GM21390 (cell line): Measurements from ENCODE around the gene ENDOU.

Source experiments
- ATAC-seq: cut with Tn5 transposase; IDR thresholded peaks from one replicate; pipeline ENCODE4 v1.9.1; 2021; ENCODE audit not compliant: unreplicated experiment

The ENDOU gene

DNA sequence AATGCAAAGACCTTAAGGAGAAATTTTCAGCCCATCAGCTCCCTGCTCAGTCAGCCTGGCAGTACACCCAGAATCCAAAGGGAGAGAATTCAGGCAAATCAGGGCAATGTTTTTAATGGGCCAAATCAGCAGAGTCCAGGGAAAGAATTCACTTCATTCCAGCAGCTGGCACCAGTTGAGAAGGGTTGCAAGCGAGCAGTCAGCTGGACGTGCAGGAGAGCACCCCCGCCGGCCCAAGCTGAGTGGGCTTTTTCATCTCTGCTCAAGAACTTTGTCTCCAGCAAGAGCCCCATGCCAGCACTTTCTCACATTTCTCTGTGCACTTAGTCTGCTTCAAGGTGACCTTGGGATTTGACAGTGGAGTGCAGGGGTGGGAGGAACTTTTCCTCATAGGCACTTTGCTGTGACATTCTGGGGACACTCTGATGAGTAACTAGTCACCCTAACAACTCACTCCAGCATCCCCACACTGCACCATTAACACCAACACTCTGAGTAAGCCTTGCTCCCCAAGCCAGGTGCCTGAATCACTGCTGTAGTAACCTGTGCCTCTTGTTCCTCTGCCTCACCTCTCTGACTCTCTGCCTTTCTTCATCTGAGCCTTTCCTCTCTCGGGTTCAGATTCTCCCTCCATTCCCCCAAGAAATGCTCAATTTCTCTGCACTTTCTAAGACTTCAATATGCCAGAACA, 2.2 kb downstream of the ENDOU start:
- no peak for ATAC-seq

DNA sequence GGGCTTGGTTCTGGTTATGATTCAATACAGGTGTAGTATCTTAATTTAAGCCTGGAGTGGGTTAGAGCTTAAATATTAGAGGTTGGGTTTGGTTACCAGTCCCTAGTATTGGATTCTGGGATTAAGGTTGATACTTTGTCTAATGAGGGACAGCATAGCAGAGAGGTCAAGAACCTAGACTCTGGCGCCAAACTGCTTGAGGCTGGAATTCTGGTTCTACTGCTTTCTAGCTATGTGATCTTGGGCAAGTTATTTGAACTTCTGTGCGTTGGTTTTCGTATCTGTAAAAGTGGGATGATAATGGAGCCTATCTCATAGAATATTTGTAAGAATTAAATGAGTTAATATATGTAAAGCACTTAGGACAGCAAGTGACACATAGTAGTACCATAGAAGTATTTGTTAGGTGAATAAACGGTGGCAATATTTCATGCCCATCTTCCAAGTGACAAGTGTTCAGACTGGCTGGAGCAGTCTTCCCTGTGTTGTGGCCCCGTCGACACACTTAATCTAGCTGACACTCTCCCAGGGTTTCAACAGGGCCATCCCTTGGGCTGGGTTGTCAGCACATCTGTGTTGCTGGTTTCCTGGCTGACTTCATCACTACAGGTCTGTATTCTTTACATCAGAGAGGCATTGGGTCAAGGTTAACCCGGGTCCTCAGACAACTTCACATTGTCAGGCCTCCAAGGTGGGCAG, 3.0 kb downstream of the ENDOU start:
- ATAC-seq: no peak

DNA sequence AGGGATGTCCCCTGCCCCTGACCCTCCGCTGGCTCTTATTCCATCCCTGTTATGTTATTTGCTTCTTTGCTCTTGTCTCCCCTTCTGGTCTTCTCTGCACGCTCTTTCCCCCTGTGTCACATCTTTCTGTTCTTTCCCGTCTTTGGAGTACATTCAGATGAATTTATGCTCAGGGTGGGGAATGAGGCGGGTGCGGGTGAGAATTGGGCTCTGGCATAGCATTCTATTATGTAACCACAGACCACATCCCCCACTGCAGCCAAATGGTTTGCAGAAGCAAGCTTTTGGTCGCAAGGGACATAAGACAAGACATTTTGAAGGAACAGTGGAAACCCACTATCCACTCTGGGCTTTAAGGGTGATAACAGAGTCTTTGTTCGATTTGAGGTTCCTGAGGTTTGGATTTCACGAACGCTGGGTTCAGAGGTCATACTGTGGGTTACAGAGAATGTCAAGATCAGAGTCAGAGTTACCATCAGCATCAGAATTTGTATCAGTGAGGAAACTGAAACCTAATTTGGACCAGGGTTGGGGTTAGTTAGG, 3.8 kb downstream of the ENDOU start:
- ATAC-seq: no peak

DNA sequence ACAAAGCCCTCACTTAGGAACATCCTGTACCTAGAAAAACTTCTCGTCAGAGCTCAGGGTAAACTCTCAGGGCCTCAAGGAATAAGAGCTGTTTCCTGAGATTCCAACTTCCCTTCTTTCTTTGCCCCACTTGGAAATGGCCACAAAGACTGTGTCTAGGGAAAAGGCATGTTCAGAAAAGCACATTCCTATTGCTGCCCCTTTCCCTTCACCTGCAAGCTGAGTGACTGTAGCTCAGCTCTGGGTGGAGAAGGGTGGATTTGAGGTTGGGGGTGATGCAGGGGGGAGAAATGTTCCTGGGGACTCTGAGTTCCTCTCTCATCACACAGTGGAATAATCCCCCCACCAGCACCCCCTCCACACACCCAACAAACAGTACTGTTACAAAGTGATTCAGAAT, 6.8 kb downstream of the ENDOU start:
- ATAC-seq: no peak

DNA sequence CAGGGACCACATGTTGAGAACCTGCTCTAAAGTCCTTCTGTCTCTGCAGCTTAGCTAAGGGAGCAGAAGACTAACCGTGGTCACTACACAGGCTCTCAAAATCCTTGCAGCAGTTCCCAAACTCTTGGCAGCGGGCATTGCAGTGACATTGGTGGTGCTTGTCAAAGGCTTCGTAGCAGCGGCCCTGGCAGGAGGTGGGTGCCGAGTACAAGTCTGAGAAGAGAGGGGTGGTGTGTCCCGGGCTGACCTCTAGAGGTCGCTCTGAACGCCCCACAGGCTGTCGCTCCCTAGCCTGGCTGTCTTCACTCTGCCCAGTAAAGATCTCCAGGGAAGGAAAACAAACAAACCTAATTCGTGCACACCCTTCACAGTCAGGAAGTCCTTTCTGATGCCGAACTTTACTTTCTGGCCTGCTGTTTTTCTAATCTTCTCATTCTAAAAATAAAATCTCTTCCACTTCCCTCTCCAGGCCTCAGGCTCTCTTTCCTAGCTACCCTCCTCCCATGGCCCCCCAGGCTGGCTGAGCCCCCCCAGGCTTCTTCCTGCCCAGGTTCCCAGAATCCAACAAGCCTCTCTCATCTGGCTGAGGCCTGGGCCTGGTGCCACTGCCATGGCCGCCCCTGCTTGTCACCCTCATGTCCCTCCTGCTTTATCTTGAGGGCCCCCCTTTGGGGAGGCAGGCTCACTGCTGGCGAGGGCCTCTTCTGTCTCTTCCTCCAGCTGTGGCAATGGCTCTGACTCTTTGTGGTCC, 7.7 kb downstream of the ENDOU start:
- no peak for ATAC-seq

DNA sequence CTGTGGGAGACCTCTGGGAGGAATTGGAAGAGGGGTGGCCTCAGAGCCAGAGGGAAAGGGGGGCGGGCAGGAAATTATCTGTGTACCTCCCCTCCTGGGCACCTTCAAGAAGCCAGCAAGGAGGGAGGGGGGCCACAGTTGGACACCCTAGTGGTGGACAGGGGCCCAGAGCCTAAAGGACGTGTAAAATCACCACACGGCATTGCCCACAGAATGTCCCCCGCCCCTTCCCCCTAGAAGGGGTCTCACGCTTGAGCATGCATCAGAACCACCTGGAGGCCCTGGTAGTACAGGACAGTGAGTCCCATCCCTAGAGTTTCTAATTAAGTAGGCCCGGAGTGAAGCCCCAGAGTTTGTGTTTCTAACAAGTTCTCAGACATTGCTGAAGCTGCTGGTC, 8.2 kb downstream of the ENDOU start:
- ATAC-seq: no peak

DNA sequence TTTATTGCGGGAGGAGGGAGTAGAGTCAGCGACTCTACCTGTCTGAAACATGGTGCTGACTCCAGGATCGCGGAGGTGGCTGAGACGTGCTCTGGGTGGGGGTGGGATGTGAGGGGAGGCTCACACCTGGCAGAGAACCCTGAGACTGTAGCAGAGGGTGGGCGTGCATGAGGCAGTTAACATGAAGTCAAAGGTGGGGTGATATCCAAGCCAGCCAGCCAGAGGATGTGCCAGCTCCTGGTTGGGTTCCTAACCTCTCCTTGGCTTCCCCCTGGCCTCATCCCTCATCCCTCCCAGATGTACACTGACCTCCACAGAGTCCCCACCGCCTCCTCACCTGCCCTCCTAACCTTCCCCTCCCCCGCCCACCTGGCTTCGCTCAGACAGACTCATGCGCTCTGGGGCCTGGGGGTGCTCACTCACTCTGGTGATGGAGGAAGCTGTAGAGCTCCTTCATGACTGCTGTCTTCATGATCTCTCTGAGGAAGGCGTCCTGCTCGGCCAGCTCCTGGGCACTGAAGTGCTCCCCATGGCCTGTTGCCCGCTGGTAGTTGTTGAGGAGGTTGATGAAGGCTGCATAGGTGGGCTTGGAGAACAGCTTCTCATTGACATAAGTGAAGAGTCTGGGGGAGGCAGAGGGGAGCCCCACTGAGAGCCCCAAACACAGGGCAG, 9.3 kb downstream of the ENDOU start:
- no peak for ATAC-seq

DNA sequence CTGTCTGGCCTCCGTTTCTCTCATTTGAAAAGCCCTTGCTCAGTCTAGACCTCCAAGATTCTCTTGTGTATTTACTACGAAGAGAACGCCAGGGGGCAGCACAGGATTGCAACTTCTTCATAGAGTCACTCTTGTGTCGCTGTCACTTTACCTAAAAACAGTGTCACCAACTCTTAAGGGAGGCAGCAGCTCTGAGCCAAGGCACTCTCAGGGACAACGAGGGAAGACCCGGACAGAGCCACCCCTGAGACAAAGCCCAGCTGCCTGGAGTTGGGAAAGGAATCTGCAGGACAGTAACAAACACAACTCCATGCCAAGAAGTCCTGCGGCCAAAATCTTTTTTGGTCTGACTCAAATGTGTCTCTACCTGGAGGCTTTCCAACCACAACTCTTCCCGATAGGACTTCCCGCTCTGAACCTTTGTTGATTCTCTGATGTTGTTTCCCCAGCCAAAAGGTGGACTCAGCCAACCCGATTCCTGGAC, 9.9 kb downstream of the ENDOU start:
- ATAC-seq: peak; percentile 69

DNA sequence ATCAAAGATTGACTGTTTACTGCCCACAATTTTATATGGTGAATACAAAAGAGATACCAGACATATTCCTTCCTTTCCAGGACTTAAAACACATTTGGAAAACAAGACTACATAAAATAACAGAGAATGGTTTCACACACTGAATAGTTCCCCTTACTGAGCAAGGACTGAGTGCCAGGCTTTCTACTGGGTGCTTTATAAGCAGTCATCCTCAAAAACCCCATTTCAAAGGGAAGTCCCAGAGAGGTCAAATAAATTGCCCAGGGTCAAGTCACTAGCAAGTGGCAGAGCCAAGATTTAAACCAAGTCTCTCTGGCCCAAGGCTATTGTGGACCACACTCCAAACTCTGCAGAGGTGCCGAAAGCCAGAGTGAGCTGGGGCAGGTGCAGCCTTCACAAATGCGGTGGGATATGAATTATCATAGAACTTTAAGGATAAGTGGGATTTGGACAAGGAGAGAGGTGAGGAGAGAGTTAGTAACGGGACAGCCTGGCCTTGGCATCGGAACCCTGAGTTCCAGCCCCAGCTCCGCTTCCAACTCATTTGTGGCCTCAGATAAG, 10.4 kb downstream of the ENDOU start:
- ATAC-seq: no peak

DNA sequence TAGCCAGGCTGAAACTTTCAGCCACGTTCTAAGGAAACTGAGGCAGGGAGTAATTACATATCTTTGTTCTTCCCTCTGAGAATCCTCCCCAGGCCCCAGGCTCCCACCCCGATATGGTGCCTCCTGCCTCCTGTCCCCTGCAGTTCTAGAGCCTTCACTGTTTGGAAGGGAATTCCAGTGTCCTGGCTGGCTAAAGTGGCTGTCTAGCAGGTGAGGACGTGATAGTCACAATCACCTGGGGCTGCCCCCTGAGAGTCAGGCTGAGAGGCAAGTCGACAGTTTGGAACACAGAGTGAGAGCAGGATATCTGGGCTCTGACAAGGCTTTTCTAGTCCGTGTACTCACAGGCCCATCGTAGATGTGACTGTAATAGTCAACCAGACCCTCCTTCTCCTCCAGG, 13.1 kb downstream of the ENDOU start:
- no peak for ATAC-seq

DNA sequence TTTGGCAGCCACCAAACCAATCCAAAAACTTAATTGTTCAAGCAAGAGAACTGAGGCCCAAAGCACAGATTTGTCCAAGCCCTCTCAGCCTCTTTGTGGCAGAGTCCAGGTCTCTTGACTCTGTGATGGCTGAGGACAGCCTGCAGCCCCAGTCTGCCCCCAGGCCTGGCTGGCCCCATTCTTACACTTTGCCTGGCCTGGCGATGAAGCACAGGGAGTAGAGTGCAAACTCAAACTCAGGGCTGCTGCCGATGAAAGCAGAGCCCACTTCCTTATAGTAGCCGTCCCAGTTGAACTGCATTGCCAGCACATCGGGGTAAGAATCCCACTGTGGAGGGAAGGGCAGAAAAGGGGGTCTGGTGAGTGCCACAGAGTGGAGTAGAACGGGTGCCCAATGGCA, 13.8 kb downstream of the ENDOU start:
- ATAC-seq: no peak

DNA sequence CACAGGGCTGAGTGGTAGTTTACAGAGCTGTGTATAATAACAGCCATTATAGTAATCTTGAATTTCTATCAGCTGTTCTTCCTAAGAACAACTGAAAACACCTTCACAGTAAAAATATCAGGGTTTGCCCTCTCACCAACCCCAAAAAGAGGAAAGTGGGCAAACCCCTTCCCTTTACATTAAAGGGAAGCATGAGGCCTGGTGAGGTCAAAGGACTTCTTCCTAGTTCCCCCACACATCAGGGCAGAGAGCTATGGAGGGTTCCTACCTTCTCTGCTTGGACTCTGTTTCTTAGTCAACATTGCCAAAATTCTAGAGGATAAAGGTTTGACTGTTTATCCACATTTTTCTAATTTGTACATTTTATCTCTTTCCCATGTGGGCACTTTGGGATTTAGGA, 15.0 kb downstream of the ENDOU start:
- no peak for ATAC-seq

DNA sequence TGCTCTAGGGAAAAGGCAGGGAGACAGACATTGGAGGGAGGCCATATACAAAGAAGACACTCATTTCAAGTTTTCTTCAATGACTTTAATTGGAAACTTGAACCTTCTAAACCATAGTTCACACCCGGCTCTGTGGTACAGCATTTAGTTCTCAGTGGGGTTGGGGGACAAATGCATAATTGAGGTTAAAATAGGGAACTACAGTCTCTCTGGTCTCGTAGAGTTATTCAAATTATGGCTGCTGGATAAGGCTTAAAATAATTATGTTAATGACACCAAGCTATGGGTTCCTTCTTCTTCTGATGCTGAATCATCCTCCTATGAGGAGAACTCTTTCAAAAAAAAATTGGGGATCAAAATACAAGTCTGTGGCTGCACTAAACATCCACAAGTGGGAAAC, 15.6 kb downstream of the ENDOU start:
- ATAC-seq: no peak

DNA sequence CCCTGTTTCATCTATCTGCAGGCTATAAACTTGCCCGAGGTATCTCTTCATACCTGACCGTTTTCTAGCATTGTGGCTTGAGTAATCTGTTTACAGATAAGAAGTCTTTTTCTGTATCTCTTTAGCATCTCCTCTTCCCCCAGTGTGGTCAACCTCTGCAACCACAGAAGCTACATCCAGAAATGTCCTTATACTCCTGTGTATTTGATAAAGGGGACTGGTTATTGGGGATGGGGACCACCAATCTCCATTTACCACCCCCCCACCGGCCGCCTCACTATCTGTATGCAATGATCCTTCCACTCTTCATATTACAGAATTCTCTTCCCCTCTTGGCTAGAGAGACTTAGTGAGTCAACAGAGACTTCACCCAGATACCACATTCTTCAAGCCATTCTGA, 16.1 kb downstream of the ENDOU start:
- ATAC-seq: no peak

DNA sequence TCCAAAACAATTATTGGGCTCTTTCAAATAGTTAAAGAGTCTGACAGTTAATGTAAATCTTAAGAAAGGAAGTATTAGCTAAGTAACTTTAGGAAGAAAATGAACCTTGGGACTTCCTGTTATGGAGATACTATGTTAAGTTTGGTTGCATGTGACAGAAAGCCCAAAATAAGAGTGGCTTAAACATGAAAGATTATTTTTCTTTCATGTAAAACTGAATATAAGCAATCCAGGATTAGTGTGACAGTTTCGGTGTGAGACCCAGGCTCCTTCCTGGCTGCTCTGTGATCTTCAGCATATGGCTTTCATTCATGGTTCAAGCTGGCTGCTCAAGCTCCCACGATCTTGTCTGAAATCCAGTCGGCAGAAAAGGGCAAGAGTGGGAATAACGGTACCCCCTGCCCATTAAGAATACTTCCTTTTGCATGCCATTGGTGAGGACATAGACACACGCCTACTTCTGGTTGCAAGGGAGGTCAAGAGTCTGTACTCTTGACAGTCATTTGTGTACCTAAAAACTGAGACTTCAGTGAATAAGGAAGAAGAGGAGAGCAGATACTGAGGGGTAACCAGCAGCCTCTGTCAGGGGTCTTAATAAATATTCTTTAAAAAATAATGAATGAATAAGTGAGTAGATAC, 17.3 kb downstream of the ENDOU start:
- no peak for ATAC-seq

DNA sequence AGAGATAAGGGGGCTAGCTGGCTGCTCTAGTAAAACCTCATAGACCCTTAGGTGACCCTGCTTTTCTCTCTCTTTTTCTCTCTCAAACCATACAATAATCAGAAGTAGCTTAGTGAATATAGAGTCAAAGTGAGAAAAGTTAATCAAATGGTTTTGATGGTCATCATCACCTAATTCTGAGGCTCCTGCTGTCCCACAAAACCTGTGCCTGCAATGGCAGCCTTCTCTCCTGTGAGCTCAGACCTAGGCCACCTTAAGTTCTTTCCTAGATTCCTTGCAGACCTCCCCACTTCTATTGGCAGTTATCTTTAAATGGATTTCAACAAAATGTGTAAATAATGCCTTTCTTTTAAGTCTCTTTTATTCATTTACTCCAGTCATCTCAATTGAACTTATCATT, 17.9 kb downstream of the ENDOU start:
- ATAC-seq: no peak

DNA sequence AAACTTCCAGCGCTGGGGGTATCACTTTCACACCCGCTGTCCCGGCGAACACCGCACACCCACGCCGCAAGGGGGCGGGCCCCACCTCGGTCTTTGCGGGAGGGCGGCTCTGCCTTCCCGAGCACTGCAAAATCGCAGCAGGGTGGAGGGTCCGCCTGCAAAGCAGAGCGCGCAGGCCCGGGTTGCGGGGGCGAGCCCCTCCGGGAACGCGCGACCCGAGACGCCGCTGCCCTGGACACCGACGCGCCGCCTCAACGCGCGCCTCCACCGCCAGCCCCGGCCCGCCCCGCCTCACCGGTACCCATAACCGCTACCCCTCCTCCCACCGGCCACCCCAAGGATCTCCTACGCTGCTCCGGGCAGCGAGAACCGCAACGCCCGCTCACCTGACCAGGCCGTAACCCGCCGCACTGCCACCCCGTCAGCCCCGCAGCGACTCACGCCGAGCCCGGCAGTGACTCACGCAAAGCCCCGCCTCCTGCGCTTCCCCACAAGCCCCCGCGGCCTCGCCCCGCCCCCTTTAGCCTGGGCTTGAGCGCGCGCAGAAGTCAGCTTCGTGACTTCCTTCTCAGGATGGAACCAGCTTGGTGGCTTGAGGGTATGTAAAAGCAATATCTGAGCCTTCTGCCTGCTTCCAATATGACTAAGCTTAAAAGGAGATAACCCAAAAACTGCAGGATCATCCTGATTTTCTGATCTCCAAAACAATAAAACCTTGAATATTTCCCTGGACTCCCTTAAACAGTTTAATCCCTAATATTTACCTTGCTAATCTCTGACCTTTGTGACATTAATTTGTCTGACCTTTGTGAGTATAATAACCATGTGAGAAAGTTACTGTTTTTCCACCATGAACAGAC, 19.5 kb downstream of the ENDOU start, which contains the start of gene RPAP3:
TSS of gene RPAP3 (minus strand) at position 465 of the 860 bp plus-strand sequence. CDS start 3,190 bp downstream, outside the sequence.
- ATAC-seq: peak; percentile 79

DNA sequence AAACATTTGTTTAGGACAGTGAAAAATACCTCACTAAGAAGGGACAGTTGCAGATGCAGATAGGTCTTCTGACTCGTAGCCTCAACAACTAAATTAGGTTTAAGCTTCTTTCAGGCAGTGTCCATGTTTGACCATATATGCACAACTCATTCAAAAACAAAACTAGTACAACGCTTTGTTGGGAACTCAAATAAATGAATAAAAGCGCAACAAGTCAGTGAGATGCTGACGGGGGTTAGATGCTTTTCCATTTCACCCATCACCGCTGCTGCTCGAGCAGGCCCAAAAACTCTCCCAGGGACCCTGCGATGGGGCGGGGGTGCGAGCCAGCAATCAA, 20.1 kb downstream of the ENDOU start:
- ATAC-seq: no peak

DNA sequence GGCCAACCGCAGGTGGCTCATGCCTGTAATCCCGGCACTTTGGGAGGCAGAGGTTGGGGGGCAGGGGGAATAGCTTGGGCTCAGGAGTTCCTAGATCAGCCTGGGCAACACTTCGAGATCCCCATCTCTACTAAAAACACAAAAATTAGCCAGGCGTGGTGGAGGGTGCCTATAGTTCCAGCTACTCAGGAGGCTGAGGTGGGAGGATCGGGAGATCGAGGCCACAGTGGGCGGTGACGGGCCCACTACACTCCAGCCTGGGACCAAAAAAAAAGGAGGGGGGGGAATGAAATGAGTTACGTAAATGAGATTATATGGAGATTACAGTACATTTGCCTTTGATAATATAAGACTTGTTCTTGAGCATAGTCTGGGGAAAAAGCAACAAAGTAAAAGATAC, 20.6 kb downstream of the ENDOU start:
- no peak for ATAC-seq
